Measurements from ENCODE around the gene GJC1. TPM values are rescaled to one million over a fixed set of nuclear protein-coding genes. Genes with fewer than 3 reads are reported as not detected.

The GJC1 gene
- total RNA-seq, 2 experiments from 2014 or later, result 0.79 to 1.1 TPM

DNA sequence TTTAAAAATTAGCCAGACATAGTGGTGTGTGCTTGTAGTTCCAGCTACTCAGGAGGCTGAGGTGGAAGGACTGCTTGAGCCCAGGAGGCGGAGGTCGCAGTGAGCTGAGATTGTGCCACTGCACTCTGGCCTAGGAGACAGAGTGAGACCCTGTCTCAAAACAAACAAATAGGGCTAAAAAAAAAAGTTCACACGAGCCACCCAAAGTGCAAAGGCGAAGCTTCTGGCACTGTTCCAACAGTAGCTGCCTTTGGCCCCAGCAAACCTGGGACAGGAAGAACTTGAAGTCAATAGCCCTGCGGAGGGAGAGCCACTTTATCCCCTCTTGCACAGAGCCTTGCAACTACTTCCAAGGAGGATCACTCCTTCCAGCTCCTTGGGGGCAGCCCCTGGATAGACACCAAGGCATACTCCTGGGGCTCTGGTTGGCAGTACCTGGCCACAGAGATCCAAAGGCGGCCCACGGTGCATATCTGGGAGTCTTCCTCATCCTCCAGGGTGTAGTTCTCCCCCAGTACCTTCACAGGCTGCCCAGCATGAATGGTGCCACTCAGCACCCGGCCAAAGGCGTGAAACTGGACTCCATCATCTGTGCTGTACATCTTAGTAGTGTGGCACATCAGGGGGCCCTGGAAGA lies 32.3 kb upstream of the GJC1 start:
- Mint-ChIP-seq H3K27ac (no peak overlapping the region), H3K36me3 (ENCODE audit: low read depth) (peaks cover 44% of the 10 kb centered on the region), H3K9me3 (no peaks in the 10 kb centered on the region), H3K27me3 (no peaks in the 10 kb centered on the region), H3K4me1 (no peaks in the 10 kb centered on the region), H3K4me3 (no peak overlapping the region)
- no peak for DNase-seq
- POLR2A ChIA-PET, result no interaction called here
- CTCF ChIA-PET, result interaction anchor here (0.6 to 4.2 kb wide), 7 partner anchors 8 to 1963 kb away, joined by 3 to 23 read pairs (median 4); no protein-coding TSS in a partner anchor

DNA sequence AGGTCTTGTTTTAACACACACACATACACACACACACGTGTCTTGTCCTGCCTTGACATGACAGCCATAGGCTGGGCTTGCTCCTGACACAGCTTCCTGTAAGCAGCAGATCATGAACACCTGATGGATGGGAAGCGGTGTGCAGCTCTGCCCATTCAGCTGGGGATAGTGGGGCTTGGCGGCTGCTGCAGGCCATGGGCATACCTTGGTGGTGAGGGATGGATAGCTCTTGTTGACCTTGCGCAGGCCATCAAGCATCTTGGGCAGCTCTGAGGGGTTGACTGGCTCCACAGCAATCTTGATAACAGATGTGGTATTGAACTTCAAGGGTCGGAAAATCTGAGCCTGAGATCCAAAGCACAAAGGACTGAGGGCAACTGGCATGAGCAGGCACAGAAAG lies 29.6 kb upstream of the GJC1 start:
- Mint-ChIP-seq H3K9me3 (no peaks in the 10 kb centered on the region), H3K36me3 (ENCODE audit: low read depth) (peaks cover 52% of the 10 kb centered on the region), H3K27me3 (no peaks in the 10 kb centered on the region), H3K4me1 (no peaks in the 10 kb centered on the region), H3K27ac (no peak overlapping the region), H3K4me3 (no peak overlapping the region)
- POLR2A ChIA-PET, result no interaction called here
- DNase-seq, result no peak
- CTCF ChIA-PET, result interaction anchor here (0.5 to 0.6 kb wide), 2 partner anchors 17 to 429 kb away, joined by 3 to 6 read pairs; no protein-coding TSS in a partner anchor

DNA sequence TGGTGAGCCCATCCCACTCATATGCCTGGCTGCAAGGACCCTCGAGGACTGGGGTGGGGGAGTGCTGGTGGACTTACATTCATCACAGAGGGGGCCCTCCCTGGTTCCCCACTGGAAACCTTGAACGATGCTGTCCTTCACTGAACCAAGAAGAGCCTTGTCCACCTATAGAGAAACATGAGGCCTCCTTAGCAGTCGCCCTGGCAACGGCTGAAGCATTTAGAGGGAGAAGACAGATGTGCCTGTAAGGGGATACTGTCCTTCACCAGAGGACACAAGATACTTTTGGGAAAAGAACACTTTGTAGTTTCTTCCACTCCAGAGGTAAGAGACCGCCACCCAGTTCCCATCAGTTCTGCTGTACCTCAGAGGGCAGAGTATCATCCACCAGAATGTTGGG lies 24.1 kb upstream of the GJC1 start:
- peaks cover 53% of the 10 kb centered on the region for H3K36me3 Mint-ChIP-seq (ENCODE audit: low read depth)
- no peak overlapping the region for H3K4me3 Mint-ChIP-seq
- H3K27ac Mint-ChIP-seq, result no peak overlapping the region
- CTCF ChIA-PET, result interaction anchor here (0.6 kb wide), 1 partner anchor 76 kb away, joined by 3 read pairs; no protein-coding TSS in a partner anchor
- H3K4me1 Mint-ChIP-seq, result no peaks in the 10 kb centered on the region
- no peak for DNase-seq
- H3K27me3 Mint-ChIP-seq, result no peaks in the 10 kb centered on the region
- POLR2A ChIA-PET, result no interaction called here
- no peaks in the 10 kb centered on the region for H3K9me3 Mint-ChIP-seq

DNA sequence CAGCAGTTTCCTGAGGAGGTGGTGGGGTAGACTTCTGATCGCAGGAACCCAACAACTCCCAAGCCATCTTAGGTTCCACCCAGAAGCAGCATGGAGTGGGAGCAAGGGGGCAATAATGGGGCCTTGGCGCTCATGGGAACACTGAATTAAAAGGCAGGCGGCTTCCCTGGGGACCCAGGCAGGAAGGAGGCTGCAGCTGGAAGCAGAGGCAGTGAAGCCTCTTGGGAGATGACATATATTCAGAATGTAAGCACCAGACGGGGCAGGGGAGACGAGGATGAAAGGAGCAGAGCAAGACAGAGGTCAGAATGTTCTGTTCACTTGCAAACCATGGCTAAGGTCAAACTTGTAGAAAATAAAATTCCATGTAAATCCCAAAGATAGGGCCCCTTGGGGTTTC lies 20.5 kb upstream of the GJC1 start:
- no peaks in the 10 kb centered on the region for H3K27me3 Mint-ChIP-seq
- H3K4me1 Mint-ChIP-seq, result no peaks in the 10 kb centered on the region
- ChIA-PET POLR2A (no interaction called here), CTCF (interaction anchor here (0.6 kb wide), 1 partner anchor 40 kb away, joined by 3 read pairs; no protein-coding TSS in a partner anchor)
- DNase-seq, result no peak
- H3K9me3 Mint-ChIP-seq, result no peaks in the 10 kb centered on the region
- no peak overlapping the region for H3K4me3 Mint-ChIP-seq
- H3K36me3 Mint-ChIP-seq (ENCODE audit: low read depth), result peaks cover 40% of the 10 kb centered on the region
- H3K27ac Mint-ChIP-seq, result no peak overlapping the region

DNA sequence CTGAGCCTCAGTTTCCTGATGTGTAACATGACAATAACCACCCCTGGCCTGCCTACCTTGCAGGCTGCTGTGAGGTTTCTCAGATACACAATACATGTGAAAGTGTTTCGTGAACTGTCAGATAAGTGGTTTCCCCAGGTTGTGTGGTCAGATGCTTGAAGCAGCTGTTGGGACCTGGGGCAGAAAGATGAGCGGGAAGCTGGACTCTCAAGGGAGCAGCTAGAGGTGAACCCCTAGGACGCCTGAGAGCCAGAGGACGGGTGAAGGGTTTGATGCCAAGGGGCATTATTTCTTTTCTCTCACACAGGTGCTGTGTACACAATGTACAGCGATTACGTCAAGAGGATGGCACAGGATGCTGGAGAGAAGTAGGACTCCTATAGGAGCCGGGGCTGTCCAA lies 19.9 kb upstream of the GJC1 start:
- Mint-ChIP-seq H3K27me3 (no peaks in the 10 kb centered on the region), H3K27ac (peak overlapping the region; percentile 19), H3K4me3 (no peak overlapping the region), H3K36me3 (ENCODE audit: low read depth) (peaks cover 37% of the 10 kb centered on the region), H3K4me1 (no peaks in the 10 kb centered on the region), H3K9me3 (no peaks in the 10 kb centered on the region)
- ChIA-PET POLR2A (no interaction called here), CTCF (interaction anchor here (0.6 kb wide), 1 partner anchor 39 kb away, joined by 3 read pairs; no protein-coding TSS in a partner anchor)
- DNase-seq, result no peak

DNA sequence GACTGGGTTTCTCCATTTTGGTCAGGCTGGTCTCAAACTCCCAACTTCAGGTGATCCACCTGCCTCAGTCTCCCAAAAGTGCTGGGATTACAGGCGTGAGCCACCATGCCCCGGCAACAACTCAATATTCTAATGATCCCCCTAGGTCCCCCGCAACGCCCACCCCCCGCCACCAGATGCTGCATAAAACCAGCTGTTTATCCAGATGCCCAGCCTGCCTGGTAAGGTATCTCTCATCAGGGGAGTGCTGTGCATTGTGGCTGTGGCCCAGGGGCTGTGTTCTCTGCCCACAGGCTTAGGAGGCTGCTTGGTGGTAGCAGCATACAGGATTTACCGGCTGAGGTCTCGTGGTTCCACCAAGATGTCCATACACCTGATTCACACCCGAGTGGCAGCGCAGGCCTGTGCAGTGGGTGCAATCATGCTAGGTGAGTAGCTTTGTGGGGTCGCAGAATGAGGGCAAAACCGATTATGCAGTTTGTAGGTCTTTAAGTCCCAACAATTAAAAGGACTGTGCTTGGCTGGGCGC lies 18.9 kb upstream of the GJC1 start:
- no peaks in the 10 kb centered on the region for H3K27me3 Mint-ChIP-seq
- CTCF ChIA-PET, result interaction anchor here (0.8 kb wide), 1 partner anchor 29 kb away, joined by 3 read pairs; no protein-coding TSS in a partner anchor
- no peak overlapping the region for H3K4me3 Mint-ChIP-seq
- peaks cover 28% of the 10 kb centered on the region for H3K36me3 Mint-ChIP-seq (ENCODE audit: low read depth)
- no peaks in the 10 kb centered on the region for H3K9me3 Mint-ChIP-seq
- H3K27ac Mint-ChIP-seq, result no peak overlapping the region
- H3K4me1 Mint-ChIP-seq, result no peaks in the 10 kb centered on the region
- POLR2A ChIA-PET, result no interaction called here
- DNase-seq, result no peak

DNA sequence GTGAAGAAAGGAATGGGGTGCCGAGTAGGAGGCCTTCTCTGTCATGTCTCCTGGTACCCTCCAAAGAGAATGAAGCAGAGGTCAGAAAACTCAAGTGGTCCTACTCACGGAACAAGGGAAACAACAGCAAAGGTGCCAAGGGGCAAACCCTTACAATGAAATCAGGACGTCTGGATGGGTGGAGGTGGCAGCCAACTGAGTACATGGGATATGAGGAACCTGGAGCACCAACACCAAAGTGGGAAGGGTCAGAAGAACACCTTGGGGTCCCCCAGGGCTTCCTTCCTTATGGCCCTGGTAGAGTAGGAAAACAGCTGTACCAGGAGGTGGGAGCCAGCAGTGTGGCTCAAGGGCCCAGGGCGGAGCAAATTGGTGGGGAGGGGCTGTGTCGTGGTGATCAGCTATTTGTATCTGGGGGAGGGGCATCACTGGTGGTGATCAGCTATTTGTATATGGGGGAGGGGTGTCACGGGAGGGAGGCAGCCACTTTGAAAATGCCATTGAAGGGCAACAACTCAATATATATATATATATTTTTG lies 18.2 kb upstream of the GJC1 start:
- CTCF ChIA-PET, result interaction anchor here (0.9 to 1.1 kb wide), 3 partner anchors 10 to 287 kb away, joined by 4 read pairs; partner anchors contain the start of gene ACBD4
- H3K4me3 Mint-ChIP-seq, result no peak overlapping the region
- no peaks in the 10 kb centered on the region for H3K27me3 Mint-ChIP-seq
- peak overlapping the region; percentile 72 for H3K27ac Mint-ChIP-seq
- H3K36me3 Mint-ChIP-seq (ENCODE audit: low read depth), result peaks cover 21% of the 10 kb centered on the region
- no peaks in the 10 kb centered on the region for H3K4me1 Mint-ChIP-seq
- no peak for DNase-seq
- POLR2A ChIA-PET, result no interaction called here
- H3K9me3 Mint-ChIP-seq, result no peaks in the 10 kb centered on the region

DNA sequence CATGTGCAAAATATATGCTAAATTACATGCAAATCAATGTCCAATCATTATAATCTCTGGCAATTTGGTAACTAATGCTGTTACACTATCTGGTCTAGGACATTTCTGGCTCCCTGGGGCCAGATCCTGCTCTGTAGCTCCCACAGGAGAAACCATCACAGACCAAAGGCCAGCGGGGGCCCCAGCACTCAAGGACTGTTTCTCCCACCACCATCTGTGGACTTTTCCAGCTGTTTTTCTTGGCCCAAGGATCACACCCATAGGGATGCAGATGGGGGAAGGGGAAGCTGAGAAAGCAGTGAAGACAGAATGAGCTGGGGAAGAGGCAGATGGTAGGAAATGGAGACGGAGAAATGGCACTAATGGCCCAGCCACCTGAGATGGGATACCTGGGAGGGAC lies 17.5 kb upstream of the GJC1 start, which contains the start of gene HIGD1B:
HIGD1B (plus strand) TSS at position 298 of the 400 bp plus-strand sequence. CDS start 270 bp downstream, outside the sequence.
- Mint-ChIP-seq H3K4me3 (no peak within 1 kb of the TSS), H3K36me3 (ENCODE audit: low read depth) (peaks cover 19% of the 10 kb centered on the region), H3K9me3 (no peaks in the 10 kb centered on the region), H3K27me3 (no peaks in the 10 kb centered on the region), H3K27ac (peak within 1 kb of the TSS; percentile 72), H3K4me1 (no peaks in the 10 kb centered on the region)
- DNase-seq, result no peak
- ChIA-PET POLR2A (no interaction called here), CTCF (interaction anchor here (0.9 to 1.1 kb wide), 4 partner anchors 11 to 288 kb away, joined by 3 to 4 read pairs (median 4); partner anchors contain the start of gene ACBD4)

DNA sequence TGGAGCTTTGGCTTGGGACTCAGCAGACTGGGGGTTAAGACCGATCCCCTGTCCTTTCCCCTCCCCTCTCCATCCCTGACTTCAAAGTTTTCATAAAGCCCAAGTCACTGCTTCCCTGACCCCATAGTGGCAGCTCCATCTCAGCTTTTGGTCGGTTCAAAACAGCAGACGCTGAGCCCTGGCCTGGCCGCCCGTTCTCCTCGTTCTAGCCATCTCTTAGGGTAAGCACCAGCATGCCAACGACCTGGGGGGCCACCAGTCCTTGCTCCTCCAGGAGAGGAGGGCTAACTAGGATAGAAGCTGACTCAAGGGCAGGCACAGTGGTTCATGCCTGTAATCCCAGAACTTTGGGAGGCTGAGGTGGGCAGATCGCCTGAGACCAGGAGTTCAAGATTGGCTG lies 16.1 kb upstream of the GJC1 start:
- Mint-ChIP-seq H3K27ac (no peak overlapping the region), H3K27me3 (no peaks in the 10 kb centered on the region), H3K4me3 (no peak overlapping the region), H3K36me3 (ENCODE audit: low read depth) (peaks cover 10% of the 10 kb centered on the region), H3K4me1 (no peaks in the 10 kb centered on the region), H3K9me3 (no peaks in the 10 kb centered on the region)
- POLR2A ChIA-PET, result no interaction called here
- CTCF ChIA-PET, result interaction anchor here (0.7 kb wide), 1 partner anchor 1255 kb away, joined by 4 read pairs; no protein-coding TSS in a partner anchor
- no peak for DNase-seq

DNA sequence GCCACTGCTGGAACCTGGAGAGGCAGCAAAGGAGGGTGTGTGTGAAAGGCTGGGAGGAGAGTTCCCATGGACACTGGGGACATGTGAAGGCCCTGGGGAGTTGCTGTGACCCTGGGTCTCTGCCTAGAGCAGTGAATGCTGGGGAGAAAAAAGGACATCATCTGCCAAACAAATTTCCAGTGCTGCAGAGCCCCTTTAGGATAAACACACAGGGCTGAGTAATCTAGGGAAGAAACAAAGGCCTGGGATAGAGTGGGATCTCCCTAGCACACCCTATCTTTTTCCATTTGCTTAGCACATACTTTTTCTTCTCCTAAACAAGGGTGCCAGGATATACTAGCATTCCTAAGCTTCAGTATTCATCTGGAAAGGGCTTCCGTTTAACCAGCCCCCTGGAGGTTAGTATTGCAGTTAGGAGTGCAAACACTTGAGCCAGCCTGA lies 14.3 kb upstream of the GJC1 start:
- no peak overlapping the region for H3K27ac Mint-ChIP-seq
- no peaks in the 10 kb centered on the region for H3K27me3 Mint-ChIP-seq
- ChIA-PET POLR2A (interaction anchor here (0.5 kb wide), 1 partner anchor 979 kb away, joined by 3 read pairs; no protein-coding TSS in a partner anchor), CTCF (interaction anchor here (1.0 kb wide), 1 partner anchor 81 kb away, joined by 3 read pairs; no protein-coding TSS in a partner anchor)
- no peaks in the 10 kb centered on the region for H3K9me3 Mint-ChIP-seq
- DNase-seq, result no peak
- no peak overlapping the region for H3K4me3 Mint-ChIP-seq
- no peaks in the 10 kb centered on the region for H3K36me3 Mint-ChIP-seq (ENCODE audit: low read depth)
- H3K4me1 Mint-ChIP-seq, result no peaks in the 10 kb centered on the region

DNA sequence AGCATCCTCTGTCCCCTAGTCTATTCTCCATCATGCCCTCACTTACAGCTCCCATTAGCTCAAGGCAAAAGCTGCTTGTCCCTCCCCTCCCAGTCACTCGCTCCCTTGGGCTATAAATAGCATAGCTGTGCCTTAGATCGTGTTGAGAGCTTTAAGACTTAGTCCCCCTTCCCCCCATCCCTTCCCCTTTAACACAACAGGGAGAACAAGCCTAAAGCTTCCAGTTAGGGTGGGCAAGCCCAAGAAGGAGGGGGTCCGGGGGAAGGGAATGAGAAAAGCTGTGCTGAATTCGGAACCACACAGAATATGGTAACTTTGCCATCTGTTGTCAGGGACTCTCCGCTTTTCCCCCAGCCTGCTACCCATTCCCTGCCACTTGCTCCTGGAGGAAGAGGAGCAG lies 12.7 kb upstream of the GJC1 start:
- no peak for DNase-seq
- CTCF ChIA-PET, result interaction anchor here (0.5 kb wide), 1 partner anchor 17 kb away, joined by 6 read pairs; no protein-coding TSS in a partner anchor
- H3K9me3 Mint-ChIP-seq, result no peaks in the 10 kb centered on the region
- H3K27ac Mint-ChIP-seq, result no peak overlapping the region
- no peaks in the 10 kb centered on the region for H3K4me1 Mint-ChIP-seq
- POLR2A ChIA-PET, result no interaction called here
- H3K4me3 Mint-ChIP-seq, result no peak overlapping the region
- no peaks in the 10 kb centered on the region for H3K36me3 Mint-ChIP-seq (ENCODE audit: low read depth)
- H3K27me3 Mint-ChIP-seq, result no peaks in the 10 kb centered on the region

DNA sequence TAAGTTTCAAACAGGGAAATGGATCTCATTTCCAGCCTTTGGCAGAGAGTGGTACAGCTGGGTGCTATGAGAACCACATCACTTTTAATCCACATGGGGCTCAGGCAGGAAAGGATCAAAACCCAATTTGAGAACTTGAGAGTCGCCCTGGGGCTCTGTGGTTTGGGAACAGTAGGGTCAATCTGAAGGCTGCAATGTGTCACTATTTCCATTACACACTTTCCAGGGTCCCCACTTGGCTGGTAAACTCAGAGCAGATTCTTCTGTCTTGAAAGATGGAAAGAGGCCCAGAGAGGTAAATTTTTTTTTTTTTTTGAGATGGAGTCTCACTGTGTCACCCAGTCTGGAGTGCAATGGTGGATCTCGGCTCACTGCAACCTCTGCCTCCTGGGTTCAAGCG lies 10.8 kb upstream of the GJC1 start:
- DNase-seq, result no peak
- ChIA-PET CTCF (interaction anchor here (0.7 kb wide), 1 partner anchor 355 kb away, joined by 4 read pairs; no protein-coding TSS in a partner anchor), POLR2A (no interaction called here)
- no peaks in the 10 kb centered on the region for H3K27me3 Mint-ChIP-seq
- H3K36me3 Mint-ChIP-seq (ENCODE audit: low read depth), result no peaks in the 10 kb centered on the region
- H3K4me1 Mint-ChIP-seq, result no peaks in the 10 kb centered on the region
- H3K27ac Mint-ChIP-seq, result no peak overlapping the region
- H3K9me3 Mint-ChIP-seq, result no peaks in the 10 kb centered on the region
- no peak overlapping the region for H3K4me3 Mint-ChIP-seq

DNA sequence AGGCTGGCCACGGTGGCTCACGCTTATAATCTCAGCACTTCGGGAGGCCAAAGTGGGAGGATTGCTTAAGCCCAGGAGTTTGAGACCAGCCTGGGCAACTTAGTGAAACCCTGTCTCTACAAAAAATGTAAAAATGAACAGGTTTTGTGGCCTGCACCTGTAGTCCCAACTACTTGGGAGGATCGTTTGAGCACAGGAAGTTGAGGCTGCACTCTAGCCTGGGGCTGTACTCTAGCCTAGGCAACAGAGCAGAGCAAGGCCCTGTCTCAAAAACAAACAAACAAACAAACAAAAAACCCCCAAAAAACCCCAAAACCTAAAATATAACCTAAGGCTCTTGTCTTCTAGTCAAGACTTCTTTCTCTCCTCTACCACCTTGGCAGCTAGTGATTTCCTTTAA lies 10.2 kb upstream of the GJC1 start:
- H3K27me3 Mint-ChIP-seq, result peaks cover 2% of the 10 kb centered on the region
- DNase-seq, result no peak

More for the DNA sequence above, 10.2 kb upstream of the GJC1 start:
- Mint-ChIP-seq H3K9me3 (no peaks in the 10 kb centered on the region), H3K4me3 (no peak overlapping the region), H3K36me3 (ENCODE audit: low read depth) (no peaks in the 10 kb centered on the region), H3K4me1 (no peaks in the 10 kb centered on the region), H3K27ac (no peak overlapping the region)
- POLR2A ChIA-PET, result no interaction called here
- CTCF ChIA-PET, result no interaction called here
